HepG2 (cell line): ENCODE data around the gene KIF26B. TPM values are rescaled to one million over a fixed set of nuclear protein-coding genes. Genes with fewer than 3 reads are reported as not detected.

Experiments
- CBFB ChIP-seq: sonication (generic); formaldehyde crosslinking; IDR thresholded peaks from 2 replicates; pipeline ENCODE4 v1.4.0; 2020; ENCODE audit warnings: missing genetic modification reagents
- DRAP1 ChIP-seq: IDR thresholded peaks from 2 replicates; pipeline ENCODE4 v1.6.1; 2016; ENCODE audit warnings: missing genetic modification reagents, missing compliant biosample characterization
- EHMT2 ChIP-seq: fragments of 200-600 bp; sonication (generic); IDR thresholded peaks from 2 replicates; pipeline ENCODE4 v1.7.0; 2017; ENCODE audit warnings: antibody characterized with exemption, low read depth, low read length, borderline replicate concordance
- MIXL1 ChIP-seq: IDR thresholded peaks from 2 replicates; pipeline ENCODE4 v1.6.1; 2016
- PPARG ChIP-seq: conservative IDR thresholded peaks from 2 replicates; pipeline ENCODE4 v1.6.1; 2016; ENCODE audit warnings: missing biosample characterization, missing genetic modification reagents
- SKI ChIP-seq: fragments of 450-650 bp; IDR thresholded peaks from one replicate; pipeline ENCODE4 v1.6.1; 2018; ENCODE audit warnings: mild to moderate bottlenecking; ENCODE audit not compliant: partially characterized antibody
- SNAPC5 ChIP-seq: sonication (generic); formaldehyde crosslinking; IDR thresholded peaks from 2 replicates; pipeline ENCODE4 v1.8.1; 2023; ENCODE audit warnings: mild to moderate bottlenecking, missing genetic modification reagents, borderline replicate concordance
- SOX6 ChIP-seq, 2 experiments: fragments of 450-650 bp in 1 of 2; sonication (generic) in 1 of 2; formaldehyde crosslinking in 1 of 2; IDR thresholded peaks; 2 replicates each; pipeline versions ENCODE4 v1.4.0 to v1.6.1; 2017 to 2020; ENCODE audit warnings: antibody characterized with exemption in 1 of 2, mild to moderate bottlenecking in 1 of 2, missing genetic modification reagents in 1 of 2
- SRF ChIP-seq: IDR thresholded peaks from 2 replicates; pipeline ENCODE4 v1.6.1; 2011; ENCODE audit warnings: mild to moderate bottlenecking, low read depth, low read length, moderate library complexity
- ZBTB4 ChIP-seq: sonication (generic); formaldehyde crosslinking; IDR thresholded peaks from 2 replicates; pipeline ENCODE4 v1.4.0; 2020; ENCODE audit warnings: missing genetic modification reagents, mild to moderate bottlenecking, borderline replicate concordance
- ZFP41 ChIP-seq: sonication (generic); formaldehyde crosslinking; IDR thresholded peaks from 2 replicates; pipeline ENCODE4 v1.4.0; 2020; ENCODE audit warnings: mild to moderate bottlenecking, missing genetic modification reagents, borderline replicate concordance
- ZNF326 ChIP-seq: sonication (generic); formaldehyde crosslinking; IDR thresholded peaks from 2 replicates; pipeline ENCODE4 v1.4.0; 2020; ENCODE audit warnings: missing genetic modification reagents, borderline replicate concordance
- ZNF331 ChIP-seq: sonication (generic); formaldehyde crosslinking; IDR thresholded peaks from 2 replicates; pipeline ENCODE4 v1.4.0; 2020; ENCODE audit warnings: missing genetic modification reagents
- ZNF574 ChIP-seq: sonication (generic); formaldehyde crosslinking; IDR thresholded peaks from 2 replicates; pipeline ENCODE4 v1.4.0; 2020; ENCODE audit warnings: missing genetic modification reagents
- ZNF883 ChIP-seq: sonication (generic); formaldehyde crosslinking; IDR thresholded peaks from 2 replicates; pipeline ENCODE4 v1.5.1; 2020; ENCODE audit warnings: mild to moderate bottlenecking, missing genetic modification reagents; ENCODE audit errors: not compliant biosample characterization
- ZSCAN12 ChIP-seq: sonication (generic); formaldehyde crosslinking; IDR thresholded peaks from 2 replicates; pipeline ENCODE4 v1.9.0; 2021; ENCODE audit warnings: mild to moderate bottlenecking, missing genetic modification reagents
- polyA plus RNA-seq, 8 experiments: library from polyadenylated mRNA; depleted of rRNA in 3 of 8; stranded (reverse) in 7 of 8; unstranded in 1 of 8; fragments of >200 nt; fragmentation: Illumina TruSeq in 4 of 8; extraction: Trizol in 4 of 8; gene quantifications; 2 replicates each; pipeline versions ENCODE4 v1.2.1 to v1.2.3, GENCODE V29; 2011 to 2016; ENCODE audit warnings: low read depth in 4 of 8, missing spikeins in 1 of 8, mixed read lengths in 1 of 8; ENCODE audit not compliant: insufficient read depth in 1 of 8
- total RNA-seq, 5 experiments: library from RNA; depleted of rRNA; stranded (reverse); fragments of >200 nt; fragmentation: Illumina TruSeq; extraction: Trizol; gene quantifications; 2 replicates each; pipeline ENCODE4 v1.2.3, GENCODE V29; 2016; ENCODE audit warnings: low read depth in 1 of 5
- TF ChIP-seq, protein P1 (sequence below): sonication (generic); formaldehyde crosslinking; IDR thresholded peaks from 2 replicates; pipeline ENCODE4 v1.5.1; 2020; ENCODE audit warnings: missing genetic modification reagents, mild to moderate bottlenecking, borderline replicate concordance
- TF ChIP-seq, protein P2 (sequence below): sonication (generic); formaldehyde crosslinking; IDR thresholded peaks from 2 replicates; pipeline ENCODE4 v1.5.0; 2020; ENCODE audit warnings: mild to moderate bottlenecking, missing genetic modification reagents

The KIF26B gene
- total and polyA plus RNA-seq, 2 of the 13 experiments (the other 11 are each of a cell fraction or from before 2014, with no cell fraction given) = 0.08 to 0.09 TPM

DNA sequence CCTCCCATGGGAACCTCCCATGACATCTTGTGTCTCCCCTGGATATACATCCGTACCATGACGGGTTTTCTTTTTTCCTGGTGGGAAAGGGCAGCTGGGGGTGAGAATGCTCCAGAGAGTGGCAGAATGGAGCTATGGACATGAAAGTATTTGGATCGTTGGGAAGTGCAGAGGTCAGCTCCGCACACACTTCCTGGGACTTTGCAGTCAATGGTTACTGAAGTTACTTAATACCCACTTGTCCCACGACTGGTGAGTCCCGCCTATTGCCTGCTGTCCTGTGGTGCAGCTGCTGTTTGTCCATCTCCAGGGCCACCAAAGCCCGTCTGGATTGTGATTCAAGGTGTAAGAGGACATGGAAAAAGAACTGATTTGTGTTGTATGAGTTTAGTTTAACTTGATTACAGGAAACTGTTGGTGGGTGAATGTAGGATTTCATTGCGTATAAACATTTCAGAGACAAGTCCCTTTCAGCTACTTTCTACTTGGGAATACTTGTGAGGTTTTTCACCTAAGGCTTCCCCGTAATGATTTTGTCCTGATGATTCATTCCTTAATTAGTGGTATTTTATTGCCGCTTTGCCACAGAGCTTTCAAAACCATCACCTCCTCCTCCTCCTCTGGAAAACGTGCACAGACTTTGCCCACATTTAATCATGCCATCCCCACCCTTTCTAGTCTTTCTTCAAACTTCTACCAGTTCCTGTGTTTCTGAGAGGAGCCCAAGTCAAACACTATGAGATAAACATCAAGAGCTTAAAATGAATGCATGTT is 308.8 kb downstream of the KIF26B start (continued):
- TF ChIP-seq SNAPC5 (CRISPR knock-in tag) (no peak), MIXL1 (no peak), CBFB (CRISPR knock-in tag) (no peak), ZFP41 (CRISPR knock-in tag) (no peak), ZNF331 (CRISPR knock-in tag) (0 out of 2 replicates have a peak, but pooled peaks have one; percentile 23), DRAP1 (CRISPR knock-in tag) (no peak), ZSCAN12 (CRISPR knock-in tag) (no peak), ZNF326 (CRISPR knock-in tag) (no peak), SOX6 (IDR thresholded peaks at IDR 0.05) (no peak), SOX6 (CRISPR knock-in tag; IDR thresholded peaks at IDR 0.05) (peak; percentile 32; the same call in 1 of the 2 replicates), SKI (peak; percentile 25), PPARG (CRISPR knock-in tag) (0 out of 2 replicates have a peak, but pooled peaks have one; percentile 51), EHMT2 (no peak), SRF (peak; percentile 8; the same call in 1 of the 2 replicates), ZNF574 (peak; percentile 34; the same call in 1 of the 2 replicates), ZBTB4 (CRISPR knock-in tag) (no peak), ZNF883 (CRISPR knock-in tag) (no peak)
- TF ChIP-seq, protein P1, sequence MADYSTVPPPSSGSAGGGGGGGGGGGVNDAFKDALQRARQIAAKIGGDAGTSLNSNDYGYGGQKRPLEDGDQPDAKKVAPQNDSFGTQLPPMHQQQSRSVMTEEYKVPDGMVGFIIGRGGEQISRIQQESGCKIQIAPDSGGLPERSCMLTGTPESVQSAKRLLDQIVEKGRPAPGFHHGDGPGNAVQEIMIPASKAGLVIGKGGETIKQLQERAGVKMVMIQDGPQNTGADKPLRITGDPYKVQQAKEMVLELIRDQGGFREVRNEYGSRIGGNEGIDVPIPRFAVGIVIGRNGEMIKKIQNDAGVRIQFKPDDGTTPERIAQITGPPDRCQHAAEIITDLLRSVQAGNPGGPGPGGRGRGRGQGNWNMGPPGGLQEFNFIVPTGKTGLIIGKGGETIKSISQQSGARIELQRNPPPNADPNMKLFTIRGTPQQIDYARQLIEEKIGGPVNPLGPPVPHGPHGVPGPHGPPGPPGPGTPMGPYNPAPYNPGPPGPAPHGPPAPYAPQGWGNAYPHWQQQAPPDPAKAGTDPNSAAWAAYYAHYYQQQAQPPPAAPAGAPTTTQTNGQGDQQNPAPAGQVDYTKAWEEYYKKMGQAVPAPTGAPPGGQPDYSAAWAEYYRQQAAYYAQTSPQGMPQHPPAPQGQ (CRISPR knock-in tag) = no peak
- TF ChIP-seq, protein P2, sequence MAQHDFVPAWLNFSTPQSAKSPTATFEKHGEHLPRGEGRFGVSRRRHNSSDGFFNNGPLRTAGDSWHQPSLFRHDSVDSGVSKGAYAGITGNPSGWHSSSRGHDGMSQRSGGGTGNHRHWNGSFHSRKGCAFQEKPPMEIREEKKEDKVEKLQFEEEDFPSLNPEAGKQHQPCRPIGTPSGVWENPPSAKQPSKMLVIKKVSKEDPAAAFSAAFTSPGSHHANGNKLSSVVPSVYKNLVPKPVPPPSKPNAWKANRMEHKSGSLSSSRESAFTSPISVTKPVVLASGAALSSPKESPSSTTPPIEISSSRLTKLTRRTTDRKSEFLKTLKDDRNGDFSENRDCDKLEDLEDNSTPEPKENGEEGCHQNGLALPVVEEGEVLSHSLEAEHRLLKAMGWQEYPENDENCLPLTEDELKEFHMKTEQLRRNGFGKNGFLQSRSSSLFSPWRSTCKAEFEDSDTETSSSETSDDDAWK (CRISPR knock-in tag) = no peak
